ENCODE results near the gene RTN4R.
"Not testable (repeated sequence)": the region's sequence is repeated elsewhere in the genome, so short reads cannot be mapped to it uniquely, and the experiment has no call there.

Gene RTN4R

GRCh38 chr22:20312396-20313191, 44.5 kb upstream of the RTN4R start:
- Histone ChIP-seq H3K4me2 (peak overlapping the region in 8 of 11 experiments; percentile 7 to 54 (median 29); a peak in 11 of 22 replicates), H4K20me1 (peaks cover 8 to 31% (median 19%) of the 10 kb centered on the region in 11 experiments; a peak in 16 of 22 replicates), H3K9ac (peak overlapping the region in 3 of 11 experiments; percentile 13 to 28 (median 13); a peak in 2 of 22 replicates), H3K9me3 (replicated peaks in 1 of 11) (no peaks in the 10 kb centered on the region), H3K4me3 (no peak overlapping the region), H3K27ac (no peak overlapping the region), H3K27me3 (no peaks in the 10 kb centered on the region), H3K4me1 (peaks cover 15 to 62% (median 46%) of the 10 kb centered on the region in 10 experiments), H3K36me3 (peaks cover 0 to 21% (median 0%) of the 10 kb centered on the region in 11 experiments; a peak in 3 of 22 replicates)
- TF ChIP-seq Cebpa-rat (IDR thresholded peaks at IDR 0.05): no peak

GRCh38 chr22:20311249-20312062, 43.3 kb upstream of the RTN4R start:
- H3K27ac ChIP-seq; H3K9me3 ChIP-seq (replicated peaks in 1 of 11); H3K4me3 ChIP-seq; H3K9ac ChIP-seq; H3K4me2 ChIP-seq; H3K27me3 ChIP-seq: not testable (repeated sequence)
- Histone ChIP-seq H3K36me3 (peaks cover 0 to 21% (median 0%) of the 10 kb centered on the region in 11 experiments; a peak in 3 of 22 replicates), H3K4me1 (peaks cover 3 to 62% (median 46%) of the 10 kb centered on the region in 10 experiments), H4K20me1 (peaks cover 1 to 24% (median 9%) of the 10 kb centered on the region in 11 experiments; a peak in 15 of 22 replicates)

- not testable (repeated sequence) for H3K9me3 ChIP-seq (replicated peaks in 1 of 11); H3K9ac ChIP-seq; H3K4me3 ChIP-seq; H3K27me3 ChIP-seq; H3K27ac ChIP-seq; H3K4me2 ChIP-seq
- peaks cover 0 to 62% (median 46%) of the 10 kb centered on the region in 10 experiments; a peak in 18 of 20 replicates for H3K4me1 ChIP-seq
- peaks cover 0 to 18% (median 3%) of the 10 kb centered on the region in 11 experiments; a peak in 10 of 22 replicates for H4K20me1 ChIP-seq
- peaks cover 0 to 21% (median 0%) of the 10 kb centered on the region in 11 experiments; a peak in 3 of 22 replicates for H3K36me3 ChIP-seq
Observed at GRCh38 chr22:20310773-20311172, 42.7 kb upstream of the RTN4R start.

DNA sequence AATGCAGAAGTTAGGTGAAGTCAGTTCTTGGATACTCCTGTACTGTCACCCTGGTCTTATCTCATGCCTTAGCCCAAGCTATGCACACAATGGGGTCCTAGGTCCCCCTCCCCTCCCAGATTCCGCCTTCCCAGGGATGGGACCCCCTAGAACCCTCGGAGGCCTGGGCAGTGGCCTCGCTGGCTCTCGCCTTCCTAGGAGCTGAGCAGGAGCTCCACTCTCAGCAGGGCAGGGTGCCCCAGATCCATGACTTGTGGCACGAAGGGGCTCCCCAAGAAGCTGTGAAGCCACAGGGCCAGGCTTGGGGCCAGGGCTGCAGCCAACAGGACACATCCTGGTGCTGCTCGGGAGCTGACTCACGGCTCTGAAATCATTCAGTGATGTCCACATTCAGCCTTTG, 42.1 kb upstream of the RTN4R start:
- not testable (repeated sequence) for H3K9me3 ChIP-seq (replicated peaks in 1 of 11); H3K4me2 ChIP-seq; H3K27me3 ChIP-seq; H3K27ac ChIP-seq; H3K4me3 ChIP-seq; H3K9ac ChIP-seq
- Histone ChIP-seq H3K4me1 (peaks cover 0 to 62% (median 45%) of the 10 kb centered on the region in 10 experiments; a peak in 18 of 20 replicates), H3K36me3 (peaks cover 0 to 16% (median 0%) of the 10 kb centered on the region in 11 experiments; a peak in 3 of 22 replicates), H4K20me1 (peaks cover 0 to 12% (median 0%) of the 10 kb centered on the region in 11 experiments; a peak in 6 of 22 replicates)

DNA sequence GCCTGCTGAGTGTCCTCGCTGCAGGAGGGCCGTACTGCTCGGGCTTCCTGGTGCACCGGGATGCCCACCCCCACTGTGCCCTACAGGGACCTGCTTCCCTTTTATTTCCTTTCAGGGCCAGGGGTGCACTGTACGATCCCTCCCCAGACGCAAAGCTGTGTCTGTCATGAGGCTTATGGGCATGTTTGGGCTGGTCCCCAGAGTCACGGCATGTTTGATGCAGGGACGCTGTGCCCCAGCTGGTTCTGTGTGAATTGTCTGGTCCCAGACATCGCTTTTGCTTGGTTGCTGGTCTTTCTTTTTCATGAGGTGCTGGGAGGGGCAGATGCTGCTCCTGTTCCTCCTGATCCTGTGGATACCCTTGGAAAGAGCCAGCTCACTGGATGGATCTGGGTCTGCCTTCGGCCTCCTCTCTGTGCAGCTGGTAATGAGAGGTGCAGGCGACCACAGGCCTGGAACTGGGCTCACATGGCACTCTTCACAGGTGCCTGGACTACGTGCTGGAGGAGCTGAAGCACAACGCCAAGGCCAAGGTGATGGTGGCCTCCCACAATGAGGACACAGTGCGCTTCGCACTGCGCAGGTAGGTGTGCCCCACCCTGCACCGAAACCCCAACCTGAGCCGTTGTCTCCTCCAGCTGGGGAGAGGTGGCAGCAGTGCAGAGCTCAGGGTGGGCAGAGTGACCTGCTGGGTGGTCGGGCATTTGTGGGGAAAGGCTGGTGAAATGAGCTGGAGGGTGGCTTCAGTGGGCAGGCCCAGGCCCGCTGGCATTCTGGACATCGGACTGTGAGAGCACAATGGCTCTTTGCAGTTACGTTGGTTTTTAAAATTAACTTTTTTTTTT, 40.9 kb upstream of the RTN4R start:
- not testable (repeated sequence) for H3K4me3 ChIP-seq; H3K36me3 ChIP-seq; H3K9ac ChIP-seq; H4K20me1 ChIP-seq; H3K27ac ChIP-seq; H3K27me3 ChIP-seq; H3K9me3 ChIP-seq (replicated peaks in 1 of 11)
- peaks cover 0 to 63% (median 44%) of the 10 kb centered on the region in 10 experiments; a peak in 18 of 20 replicates for H3K4me1 ChIP-seq
- peak overlapping the region in 9 of 11 experiments; percentile 29 to 65 (median 55); a peak in 17 of 22 replicates for H3K4me2 ChIP-seq

- not testable (repeated sequence) for H4K20me1 ChIP-seq, H3K27ac ChIP-seq
- H3K4me2 ChIP-seq: peak overlapping the region in 9 of 11 experiments; percentile 21 to 77 (median 65); a peak in 19 of 22 replicates
Observed at GRCh38 chr22:20307448-20308447, 39.6 kb upstream of the RTN4R start.

GRCh38 chr22:20306646-20307447, 38.7 kb upstream of the RTN4R start:
- H3K9me3 ChIP-seq (replicated peaks in 1 of 11); H3K36me3 ChIP-seq; H3K27ac ChIP-seq; H4K20me1 ChIP-seq; H3K9ac ChIP-seq; H3K4me3 ChIP-seq; H3K27me3 ChIP-seq: not testable (repeated sequence)
- peaks cover 0 to 57% (median 37%) of the 10 kb centered on the region in 10 experiments; a peak in 18 of 20 replicates for H3K4me1 ChIP-seq
- H3K4me2 ChIP-seq: peak overlapping the region in 9 of 11 experiments; percentile 21 to 77 (median 55); a peak in 19 of 22 replicates

More at GRCh38 chr22:20307448-20308447, 39.6 kb upstream of the RTN4R start:
- H3K9ac ChIP-seq; H3K27me3 ChIP-seq; H3K36me3 ChIP-seq; H3K9me3 ChIP-seq (replicated peaks in 1 of 11); H3K4me3 ChIP-seq: not testable (repeated sequence)
- peaks cover 0 to 60% (median 42%) of the 10 kb centered on the region in 10 experiments; a peak in 18 of 20 replicates for H3K4me1 ChIP-seq

All from BLaER1 treated with 17β-estradiol and CSF1 and Interleukin-3, amounts not matched to agents 10 nM and 100 nM (cell line).